MM.1S (cell line): ENCODE data around the gene PRCP.

ENCODE experiments used
- DNase-seq: peaks from one replicate; pipeline ENCODE4 v3.0.0-alpha.2; 2015
- H2AFZ ChIP-seq: fragments of 300-600 bp; sonication (generic); 2 replicates; pipeline ENCODE4 v1.6.0; 2016; ENCODE audit warnings: antibody characterized with exemption, low read length
- H3F3A ChIP-seq: fragments of 300-600 bp; sonication (generic); 2 replicates; pipeline ENCODE4 v1.6.1; 2016; ENCODE audit warnings: mild to moderate bottlenecking, antibody characterized with exemption, low read length, moderate library complexity, mixed read lengths; ENCODE audit not compliant: insufficient read depth
- H3K27ac ChIP-seq: fragments of 300-600 bp; sonication (generic); 2 replicates; pipeline ENCODE4 v1.5.1; 2016; ENCODE audit warnings: mild to moderate bottlenecking, low read length
- H3K27me3 ChIP-seq: fragments of 300-600 bp; sonication (generic); replicated peaks from 2 replicates; pipeline ENCODE4 v1.6.0; 2016; ENCODE audit warnings: low read length; ENCODE audit not compliant: insufficient read depth
- H3K36me3 ChIP-seq: fragments of 300-600 bp; sonication (generic); replicated peaks from 2 replicates; pipeline ENCODE4 v1.6.1; 2016; ENCODE audit warnings: mild to moderate bottlenecking, low read length, mixed read lengths; ENCODE audit not compliant: insufficient read depth
- H3K4me1 ChIP-seq: fragments of 300-600 bp; sonication (generic); 2 replicates; pipeline ENCODE4 v1.6.1; 2016; ENCODE audit warnings: low read length, mixed read lengths
- H3K4me2 ChIP-seq: fragments of 300-600 bp; sonication (generic); 2 replicates; pipeline ENCODE4 v1.6.0; 2016; ENCODE audit warnings: low read depth, low read length
- H3K4me3 ChIP-seq: fragments of 300-600 bp; sonication (generic); 2 replicates; pipeline ENCODE4 v1.5.1; 2016; ENCODE audit warnings: low read length, mixed read lengths
- H3K79me2 ChIP-seq: fragments of 300-600 bp; sonication (generic); 2 replicates; pipeline ENCODE4 v1.6.1; 2016; ENCODE audit warnings: mixed run types, low read length, mixed read lengths
- H3K9ac ChIP-seq: fragments of 300-600 bp; sonication (generic); 2 replicates; pipeline ENCODE4 v1.6.1; 2016; ENCODE audit warnings: low read length, mixed read lengths
- H3K9me2 ChIP-seq: fragments of 300-600 bp; sonication (generic); replicated peaks from 2 replicates; pipeline ENCODE4 v1.6.1; 2016; ENCODE audit warnings: mild to moderate bottlenecking, low read length, mixed read lengths; ENCODE audit not compliant: insufficient read depth
- H3K9me3 ChIP-seq: fragments of 300-600 bp; sonication (generic); replicated peaks from 2 replicates; pipeline ENCODE4 v1.6.1; 2016; ENCODE audit warnings: mild to moderate bottlenecking, low read length, mixed read lengths; ENCODE audit not compliant: insufficient read depth
- H4K20me1 ChIP-seq: fragments of 300-600 bp; sonication (generic); 2 replicates; pipeline ENCODE4 v1.6.1; 2016; ENCODE audit warnings: mild to moderate bottlenecking, low read length, moderate library complexity, mixed read lengths; ENCODE audit not compliant: insufficient read depth
- CTCF ChIP-seq: fragments of 300-600 bp; sonication (generic); IDR thresholded peaks from 2 replicates; pipeline ENCODE4 v1.5.1; 2016; ENCODE audit warnings: antibody characterized with exemption, low read length, mixed read lengths
- EZH2 ChIP-seq: fragments of 300-600 bp; sonication (generic); optimal IDR thresholded peaks from 2 replicates; pipeline ENCODE3; 2017; ENCODE audit warnings: low read depth, mild to moderate bottlenecking, antibody characterized with exemption, low read length, mixed read lengths
- EZH2phosphoT487 ChIP-seq: fragments of 300-600 bp; sonication (generic); IDR thresholded peaks from 2 replicates; pipeline ENCODE4 v1.6.1; 2018; ENCODE audit warnings: antibody characterized with exemption, low read length

The PRCP gene

GRCh38 chr11:82792319-82792718 is 107.9 kb downstream of the PRCP start:
- Histone ChIP-seq H3K79me2 (no peaks in the 10 kb centered on the region), H3K9me2 (no peaks in the 10 kb centered on the region), H3K9ac (no peak overlapping the region), H4K20me1 (no peaks in the 10 kb centered on the region), H3K4me2 (no peak overlapping the region), H3K4me3 (no peak overlapping the region), H3K36me3 (no peaks in the 10 kb centered on the region), H2AFZ (no peak overlapping the region), H3F3A (peaks cover 16% of the 10 kb centered on the region; the same call in 1 of the 2 replicates), H3K27me3 (no peaks in the 10 kb centered on the region), H3K4me1 (peaks cover 37% of the 10 kb centered on the region), H3K9me3 (no peaks in the 10 kb centered on the region), H3K27ac (peak overlapping the region; percentile 51; the same call in 1 of the 2 replicates)
- DNase-seq, result no peak
- TF ChIP-seq EZH2phosphoT487, result no peak
- TF ChIP-seq CTCF, result no peak
- TF ChIP-seq EZH2, result no peak

- Histone ChIP-seq H3K4me1 (peaks cover 32% of the 10 kb centered on the region), H3K79me2 (no peaks in the 10 kb centered on the region), H3K4me2 (peak overlapping the region; percentile 17; the same call in 1 of the 2 replicates), H3K4me3 (no peak overlapping the region), H3K9me2 (no peaks in the 10 kb centered on the region), H2AFZ (no peak overlapping the region), H3F3A (peaks cover 16% of the 10 kb centered on the region; the same call in 1 of the 2 replicates), H3K9ac (no peak overlapping the region), H3K27ac (peak overlapping the region; percentile 51; the same call in 1 of the 2 replicates), H4K20me1 (no peaks in the 10 kb centered on the region), H3K9me3 (no peaks in the 10 kb centered on the region), H3K27me3 (no peaks in the 10 kb centered on the region), H3K36me3 (no peaks in the 10 kb centered on the region)
- TF ChIP-seq EZH2phosphoT487 (no peak), CTCF (no peak), EZH2 (no peak)
- DNase-seq, result no peak
Measured at GRCh38 chr11:82791779-82792178, 108.5 kb downstream of the PRCP start.

- Histone ChIP-seq H3K79me2 (no peaks in the 10 kb centered on the region), H3K9me3 (no peaks in the 10 kb centered on the region), H3K9me2 (no peaks in the 10 kb centered on the region), H4K20me1 (no peaks in the 10 kb centered on the region), H3K9ac (no peak overlapping the region), H3K36me3 (no peaks in the 10 kb centered on the region), H3K4me1 (peaks cover 24% of the 10 kb centered on the region), H3K27ac (peak overlapping the region; percentile 51; the same call in 1 of the 2 replicates), H3K27me3 (no peaks in the 10 kb centered on the region), H2AFZ (peak overlapping the region; percentile 8; the same call in 1 of the 2 replicates), H3F3A (peaks cover 16% of the 10 kb centered on the region; the same call in 1 of the 2 replicates), H3K4me2 (peak overlapping the region; percentile 17; the same call in 1 of the 2 replicates), H3K4me3 (no peak overlapping the region)
- DNase-seq, result peak; percentile 21
- no peak for TF ChIP-seq CTCF
- no peak for TF ChIP-seq EZH2
- TF ChIP-seq EZH2phosphoT487, result no peak
Measured at GRCh38 chr11:82790723-82791484, 109.3 kb downstream of the PRCP start.
